HepG2 (cell line): ENCODE measurements around the gene CRAMP1. TPM values are rescaled to one million over a fixed set of nuclear protein-coding genes. Genes with fewer than 3 reads are reported as not detected.

Source experiments
- ATAC-seq: fragments of 200-7000 bp; cut with Tn5 transposase; 3 replicates; pipeline ENCODE4 v1.9.1; 2020; ENCODE audit warnings: mild to moderate bottlenecking, moderate library complexity
- BruUV-seq: library from RNA; stranded (reverse); fragments of 400-500 nt; replicated peaks from 2 replicates; lab custom pipeline; 2021; lab: Mats Ljungman, UMichigan
- CTCF ChIA-PET: fragments of 300-600 bp; formaldehyde crosslinking; extraction: SDS; loops from one replicate; lab custom pipeline; 2021; ENCODE audit warnings: low total read pairs, inconsistent platforms, low intra/inter-chr PET ratio; lab: Yijun Ruan, JAX
- POLR2A ChIA-PET: fragments of 350-600 bp; sonication (Branson Sonifier 250); formaldehyde crosslinking; loops from one replicate; lab custom pipeline; 2020; ENCODE audit warnings: antibody characterized with exemption, inconsistent platforms; lab: Yijun Ruan, JAX
- DNase-seq: peaks from one replicate; pipeline ENCODE4 v3.0.0-alpha.2; 2015; ENCODE audit warnings: low spot score
- FAIRE-seq: peaks from 3 replicates; lab custom pipeline; 2011; peaks lifted over from hg19 to GRCh38; lab: Jason Lieb, UNC
- H2AFZ ChIP-seq: one replicate; pipeline ENCODE4 v1.6.1; 2011; ENCODE audit warnings: low read length, inconsistent platforms
- H3K27ac ChIP-seq: fragments of 300-600 bp; 3 replicates; pipeline ENCODE4 v1.8.0; 2011; ENCODE audit warnings: mixed run types, mild to moderate bottlenecking, mixed read lengths, low read length, inconsistent platforms; ENCODE audit not compliant: insufficient read depth; ENCODE audit errors: extremely low read length
- H3K27me3 ChIP-seq, 2 experiments: fragments of 200-600 bp in 1 of 2; 2 replicates in 1 of 2; 3 replicates in 1 of 2; pipeline versions ENCODE4 v1.6.0 to v1.8.0; 2011; ENCODE audit warnings: low read length in 2 of 2, mild to moderate bottlenecking in 2 of 2, moderate library complexity in 2 of 2, inconsistent platforms in 1 of 2; ENCODE audit not compliant: insufficient read depth in 2 of 2, control insufficient read depth in 1 of 2
- H3K36me3 ChIP-seq, 2 experiments: fragments of 200-600 bp in 1 of 2; replicated peaks in 1 of 2; 2 replicates in 1 of 2; 3 replicates in 1 of 2; pipeline versions ENCODE4 v1.5.1 to v1.8.0; 2011; ENCODE audit warnings: low read length in 2 of 2, inconsistent platforms in 1 of 2; ENCODE audit not compliant: insufficient read depth in 2 of 2, control insufficient read depth in 1 of 2
- H3K4me1 ChIP-seq: 2 replicates; pipeline ENCODE4 v1.5.1; 2012; ENCODE audit warnings: low read length, inconsistent platforms; ENCODE audit not compliant: insufficient read depth
- H3K4me2 ChIP-seq: 2 replicates; pipeline ENCODE4 v1.6.0; 2011; ENCODE audit warnings: low read depth, low read length, inconsistent platforms
- H3K4me3 ChIP-seq, 3 experiments: fragments of 200-600 bp in 1 of 3; sonication (generic), shearing (Covaris generic) in 1 of 3; replicated peaks in 1 of 3; 2 replicates each; pipeline ENCODE4 v1.5.1; 2011 to 2016; ENCODE audit warnings: low read length in 3 of 3, inconsistent platforms in 2 of 3, low read depth in 2 of 3, mild to moderate bottlenecking in 2 of 3, control low read depth in 1 of 3, mixed read lengths in 1 of 3; ENCODE audit not compliant: insufficient read depth in 1 of 3
- H3K79me2 ChIP-seq: one replicate; pipeline ENCODE4 v1.6.1; 2011; ENCODE audit warnings: low read length, inconsistent platforms; ENCODE audit not compliant: insufficient read depth
- H3K9ac ChIP-seq: 2 replicates; pipeline ENCODE4 v1.6.0; 2011; ENCODE audit warnings: mild to moderate bottlenecking, low read depth, low read length, inconsistent platforms; ENCODE audit not compliant: insufficient read depth
- H3K9me3 ChIP-seq: 2 replicates; pipeline ENCODE4 v1.5.1; 2012; ENCODE audit warnings: mild to moderate bottlenecking, low read length
- H4K20me1 ChIP-seq: 2 replicates; pipeline ENCODE4 v1.6.0; 2011; ENCODE audit warnings: inconsistent platforms, mild to moderate bottlenecking, low read length, moderate library complexity; ENCODE audit not compliant: insufficient read depth
- AHR ChIP-seq: IDR thresholded peaks from 2 replicates; pipeline ENCODE4 v1.6.1; 2018; ENCODE audit warnings: missing genetic modification reagents, missing compliant biosample characterization
- ARNT2 ChIP-seq: sonication (generic); formaldehyde crosslinking; IDR thresholded peaks from 2 replicates; pipeline ENCODE4 v1.8.0; 2022; ENCODE audit warnings: mild to moderate bottlenecking, low read depth, missing genetic modification reagents, moderate library complexity
- EEA1 ChIP-seq: sonication (generic); formaldehyde crosslinking; IDR thresholded peaks from 2 replicates; pipeline ENCODE4 v1.5.1; 2020; ENCODE audit warnings: mild to moderate bottlenecking, missing genetic modification reagents, borderline replicate concordance
- HOXA7 ChIP-seq: sonication (generic); formaldehyde crosslinking; IDR thresholded peaks from 2 replicates; pipeline ENCODE4 v1.8.1; 2022; ENCODE audit warnings: mild to moderate bottlenecking, missing genetic modification reagents, moderate library complexity
- PLSCR1 ChIP-seq: sonication (generic); formaldehyde crosslinking; IDR thresholded peaks from 2 replicates; pipeline ENCODE4 v1.5.0; 2020; ENCODE audit warnings: missing genetic modification reagents, mild to moderate bottlenecking, borderline replicate concordance
- POGZ ChIP-seq: sonication (generic); formaldehyde crosslinking; IDR thresholded peaks from 2 replicates; pipeline ENCODE4 v1.4.0; 2020; ENCODE audit warnings: mild to moderate bottlenecking, missing genetic modification reagents
- RORA ChIP-seq: sonication (generic); formaldehyde crosslinking; IDR thresholded peaks from 2 replicates; pipeline ENCODE4 v1.5.0; 2020; ENCODE audit warnings: mild to moderate bottlenecking, missing genetic modification reagents, moderate library complexity
- ZFP62 ChIP-seq: sonication (generic); formaldehyde crosslinking; IDR thresholded peaks from 2 replicates; pipeline ENCODE4 v1.4.0; 2020; ENCODE audit warnings: missing genetic modification reagents
- ZNF138 ChIP-seq: sonication (generic); formaldehyde crosslinking; IDR thresholded peaks from 2 replicates; pipeline ENCODE4 v1.5.0; 2020; ENCODE audit warnings: mild to moderate bottlenecking, low read depth, missing genetic modification reagents
- ZNF235 ChIP-seq: sonication (generic); formaldehyde crosslinking; IDR thresholded peaks from 2 replicates; pipeline ENCODE4 v1.8.1; 2023; ENCODE audit warnings: mild to moderate bottlenecking, missing genetic modification reagents, borderline replicate concordance
- ZNF24 ChIP-seq: fragments of 450-650 bp; IDR thresholded peaks from 2 replicates; pipeline ENCODE4 v1.6.1; 2017; ENCODE audit warnings: antibody characterized with exemption, mild to moderate bottlenecking
- ZNF282 ChIP-seq: fragments of 450-650 bp; IDR thresholded peaks from 2 replicates; pipeline ENCODE4 v1.6.1; 2018; ENCODE audit not compliant: partially characterized antibody
- ZNF75D ChIP-seq: sonication (generic); formaldehyde crosslinking; IDR thresholded peaks from 2 replicates; pipeline ENCODE4 v1.8.1; 2023; ENCODE audit warnings: missing genetic modification reagents, mild to moderate bottlenecking, borderline replicate concordance
- ZNF839 ChIP-seq: sonication (generic); formaldehyde crosslinking; IDR thresholded peaks from 2 replicates; pipeline ENCODE4 v1.4.0; 2020; ENCODE audit warnings: missing genetic modification reagents, mild to moderate bottlenecking, borderline replicate concordance
- ZNF878 ChIP-seq: sonication (generic); formaldehyde crosslinking; IDR thresholded peaks from 2 replicates; pipeline ENCODE4 v1.8.1; 2023; ENCODE audit warnings: mild to moderate bottlenecking, missing genetic modification reagents, moderate library complexity
- WGBS: methylation state at CpG from one replicate; pipeline ENCODE4 v1.1.6; 2017; ENCODE audit warnings: low lambda C conversion rate; 5-methylcytosine and 5-hydroxymethylcytosine counted together
- in situ Hi-C: cut with HindIII; loops from 2 replicates; pipeline ENCODE4 v1.10.0; 2017; ENCODE audit warnings: low pct_unique_long_range_greater_than_20kb; ENCODE audit not compliant: extremely low pct_ligation_motif_present
- intact Hi-C: fragments of 100-400 bp; cut with micrococcal nuclease; formaldehyde crosslinking; loops from one replicate; pipeline ENCODE4 v1.10.0; 2022; ENCODE audit not compliant: unreplicated experiment
- polyA plus RNA-seq, 8 experiments: library from polyadenylated mRNA; depleted of rRNA in 3 of 8; stranded (reverse) in 7 of 8; unstranded in 1 of 8; fragments of >200 nt; fragmentation: Illumina TruSeq in 4 of 8; extraction: Trizol in 4 of 8; gene quantifications; 2 replicates each; pipeline versions ENCODE4 v1.2.1 to v1.2.3, GENCODE V29; 2011 to 2016; ENCODE audit warnings: low read depth in 4 of 8, missing spikeins in 1 of 8, mixed read lengths in 1 of 8; ENCODE audit not compliant: insufficient read depth in 1 of 8
- total RNA-seq, 5 experiments: library from RNA; depleted of rRNA; stranded (reverse); fragments of >200 nt; fragmentation: Illumina TruSeq; extraction: Trizol; gene quantifications; 2 replicates each; pipeline ENCODE4 v1.2.3, GENCODE V29; 2016; ENCODE audit warnings: low read depth in 1 of 5

Gene CRAMP1
- total and polyA plus RNA-seq, 2 of the 13 experiments (the other 11 are each of a cell fraction or from before 2014, with no cell fraction given) = 6.8 to 9.7 TPM

GRCh38 chr16:1579214-1579613, 32.9 kb upstream of the CRAMP1 start:
- no peak for TF ChIP-seq EEA1 (CRISPR knock-in tag)
- DNase-seq (no peak), ATAC-seq (no peak), FAIRE-seq (no peak)
- Histone ChIP-seq H3K9ac (no peak overlapping the region), H3K27me3 (no peaks in the 10 kb centered on the region), H3K4me3 (no peak overlapping the region), H3K27ac (no peak overlapping the region), H3K4me2 (no peak overlapping the region), H3K36me3 (peaks cover 7 to 22% of the 10 kb centered on the region in 2 experiments; a peak in 4 of 5 replicates), H4K20me1 (no peaks in the 10 kb centered on the region), H2AFZ (no peak overlapping the region), H3K4me1 (peaks cover 11% of the 10 kb centered on the region), H3K9me3 (no peaks in the 10 kb centered on the region), H3K79me2 (no peaks in the 10 kb centered on the region)
- in situ Hi-C loops = no loop called here
- WGBS = 96% methylated on average over 5 of the region's 5 CpGs
- no TSS peak for BruUV-seq
- POLR2A ChIA-PET = no interaction called here
- CTCF ChIA-PET = no interaction called here
- intact Hi-C loops = no loop called here

- CTCF ChIA-PET = no interaction called here
- H3K27me3 ChIP-seq = no peaks in the 10 kb centered on the region
- FAIRE-seq = no peak
- no peak overlapping the region for H2AFZ ChIP-seq
- TF ChIP-seq ZNF75D = no peak
- no peak for TF ChIP-seq RORA (CRISPR knock-in tag)
- TF ChIP-seq ZNF878 = no peak
- TF ChIP-seq ZNF138 = no peak
- TF ChIP-seq ZNF839 (CRISPR knock-in tag) = no peak
- TF ChIP-seq ZNF235 (CRISPR knock-in tag) = no peak
- no peak for TF ChIP-seq ZNF24
- TF ChIP-seq ZFP62 (CRISPR knock-in tag) = no peak
- TF ChIP-seq HOXA7 (CRISPR knock-in tag) = no peak
- no peak for TF ChIP-seq POGZ
- no peak for TF ChIP-seq PLSCR1 (CRISPR knock-in tag)
- TF ChIP-seq ZNF282 = no peak
- no peak for TF ChIP-seq AHR (CRISPR knock-in tag)
- no peak for TF ChIP-seq ARNT2 (CRISPR knock-in tag)
- no peak overlapping the region for H3K4me3 ChIP-seq
- peaks cover 8 to 29% of the 10 kb centered on the region in 2 experiments; a peak in 4 of 5 replicates for H3K36me3 ChIP-seq
- POLR2A ChIA-PET = no interaction called here
- H4K20me1 ChIP-seq = no peaks in the 10 kb centered on the region
- peaks cover 11% of the 10 kb centered on the region for H3K4me1 ChIP-seq
- no peaks in the 10 kb centered on the region for H3K79me2 ChIP-seq
- no peak overlapping the region for H3K9ac ChIP-seq
- in situ Hi-C loops = no loop called here
- H3K4me2 ChIP-seq = no peak overlapping the region
- BruUV-seq = no TSS peak
- H3K9me3 ChIP-seq = no peaks in the 10 kb centered on the region
- intact Hi-C loops = no loop called here
- WGBS = 95% methylated on average over 12 of the region's 12 CpGs
- no peak overlapping the region for H3K27ac ChIP-seq
- no peak for DNase-seq
- no peak for ATAC-seq
Measured at GRCh38 chr16:1580256-1580655, 31.9 kb upstream of the CRAMP1 start.
